GM21447 (cell line): ENCODE data around the gene FAM237A.

Experiments
- ATAC-seq: cut with Tn5 transposase; IDR thresholded peaks from one replicate; pipeline ENCODE4 v1.9.1; 2021; ENCODE audit not compliant: unreplicated experiment

The FAM237A gene

GRCh38 chr2:206688453-206688852 is 46.2 kb downstream of the FAM237A start:
- no peak for ATAC-seq

- no peak for ATAC-seq
These were observed 46.7 kb downstream of the FAM237A start for GRCh38 chr2:206688990-206689389.

- ATAC-seq = no peak
These were observed 50.7 kb downstream of the FAM237A start for GRCh38 chr2:206692971-206693370.

DNA sequence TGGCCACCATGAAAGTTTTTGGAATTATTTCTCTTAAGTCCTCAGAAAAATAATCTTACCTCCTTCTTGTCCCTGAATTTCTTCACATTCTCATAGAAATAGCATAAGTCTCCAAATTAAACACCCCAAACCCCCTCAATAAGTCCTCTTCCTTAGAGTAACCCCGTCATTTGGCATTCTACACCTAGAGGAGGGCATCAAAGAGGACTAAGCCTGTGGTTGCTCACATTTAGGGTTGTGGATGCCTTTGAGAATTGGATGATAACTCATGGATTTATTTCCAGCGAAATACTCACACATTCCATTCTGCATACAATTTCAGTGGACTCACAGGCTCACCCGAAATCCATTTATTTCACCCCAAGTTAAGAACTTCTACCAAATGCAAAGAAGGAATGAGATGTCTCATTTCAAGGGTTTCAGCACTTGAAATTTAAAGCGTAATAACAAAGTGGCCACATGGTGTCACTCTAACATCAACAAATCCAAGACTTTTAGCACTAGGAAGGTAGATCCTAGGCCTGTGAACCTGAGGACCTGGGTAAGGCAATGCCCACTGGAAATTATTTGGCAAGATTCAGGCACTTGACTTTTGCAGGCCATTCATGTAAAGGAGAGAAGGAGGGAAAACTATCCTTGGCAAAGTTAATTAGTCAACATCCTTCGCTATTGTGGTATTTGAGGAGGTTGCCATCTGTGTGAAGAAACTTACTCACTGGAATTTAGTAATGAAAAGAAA is 51.3 kb downstream of the FAM237A start:
- ATAC-seq = no peak

DNA sequence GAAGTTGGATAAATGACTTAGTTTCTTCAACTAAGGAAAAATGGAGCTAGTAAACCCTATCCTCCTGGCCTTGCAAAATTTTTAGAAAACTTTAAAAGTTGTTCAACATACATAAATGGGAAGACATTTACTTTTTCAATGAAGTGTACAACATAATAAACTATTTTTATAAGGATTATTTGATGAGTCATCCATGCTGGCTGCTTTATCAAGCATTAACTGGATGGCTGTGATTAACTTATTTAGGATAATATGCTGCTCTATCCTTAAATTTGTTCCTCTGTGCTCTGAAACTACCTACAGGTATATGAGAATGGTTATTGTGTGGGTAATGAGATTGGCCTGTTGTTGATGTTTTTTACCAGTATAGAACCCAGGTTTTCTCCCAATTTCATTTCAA is 54.6 kb downstream of the FAM237A start:
- ATAC-seq = no peak

DNA sequence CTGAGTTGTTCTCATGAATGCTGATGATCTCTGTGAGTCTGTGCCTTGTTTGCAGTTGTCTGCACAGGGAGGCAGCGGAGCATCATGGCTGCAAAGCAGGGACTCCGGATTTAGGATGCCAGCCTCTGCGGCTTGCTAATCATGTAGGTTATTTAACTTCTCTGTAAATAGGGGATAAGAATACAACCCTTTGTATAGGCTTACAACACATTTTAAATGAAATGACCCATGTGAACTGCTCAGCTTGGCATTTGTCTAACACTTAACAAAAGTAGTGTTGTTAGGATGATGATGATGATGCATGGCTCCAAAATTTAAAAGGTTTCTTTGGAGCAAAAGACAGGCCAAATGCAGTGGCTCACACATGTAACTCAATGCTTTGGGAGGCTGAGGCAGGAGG is 56.5 kb downstream of the FAM237A start:
- ATAC-seq = no peak
